Fibroblast of mammary gland (primary cell): ENCODE measurements around the gene RTP5.

Source experiments
- DNase-seq: peaks from one replicate; pipeline ENCODE4 v3.0.0-alpha.2; 2010; ENCODE audit warnings: low read depth
- H3K4me3 ChIP-seq: 2 replicates; pipeline ENCODE4 v1.5.1; 2011; ENCODE audit warnings: low read depth, mild to moderate bottlenecking, low read length, moderate library complexity; ENCODE audit not compliant: control insufficient read depth
- TF ChIP-seq, protein P1 (sequence below): conservative IDR thresholded peaks from 2 replicates; pipeline ENCODE4 v1.5.1; 2011; ENCODE audit warnings: low read depth, low read length, inconsistent platforms; ENCODE audit not compliant: control insufficient read depth, insufficient read depth

Gene RTP5

DNA sequence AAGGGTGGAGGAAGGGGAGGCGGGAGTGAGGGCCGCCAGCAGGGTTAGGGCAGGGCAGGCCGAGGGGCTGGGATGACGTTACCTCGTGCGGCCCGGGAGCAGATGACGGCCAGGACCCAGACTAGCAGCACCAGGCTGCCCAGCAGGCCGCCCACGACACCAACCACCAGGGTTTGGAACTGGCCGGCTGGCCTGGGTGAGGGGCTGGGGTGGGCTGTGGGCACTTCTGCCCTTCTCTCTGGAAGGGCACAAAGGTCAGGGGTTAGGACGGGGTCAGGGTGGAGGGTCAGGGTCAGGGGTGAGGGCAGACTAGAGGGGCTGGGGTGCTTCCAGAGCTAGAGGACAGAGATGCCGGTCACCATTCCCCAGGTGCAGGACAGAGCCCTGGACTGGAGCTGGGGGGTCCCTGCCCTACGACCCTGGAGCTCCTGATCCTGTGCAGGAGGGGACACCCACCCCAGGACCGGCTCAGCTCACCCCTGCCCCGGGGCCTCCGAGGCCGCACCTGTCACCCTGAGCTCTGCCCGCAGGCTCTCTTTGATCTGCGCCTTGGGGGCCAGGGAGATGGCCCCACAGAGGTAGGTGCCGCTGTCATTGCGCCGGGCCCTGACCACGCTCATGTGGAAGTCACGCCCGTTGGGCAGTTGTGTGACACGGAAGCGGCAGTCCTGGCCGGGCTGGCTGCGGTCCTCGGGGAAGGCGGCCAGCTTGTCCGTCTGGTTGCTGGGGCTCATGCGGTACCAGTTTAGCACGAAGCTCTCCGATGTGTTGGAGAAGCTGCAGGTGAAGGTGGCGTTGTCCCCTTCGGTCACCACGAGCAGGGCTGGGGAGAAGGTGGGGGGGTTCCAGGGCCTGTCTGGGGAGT lies 17.2 kb upstream of the RTP5 start:
- TF ChIP-seq, protein P1, sequence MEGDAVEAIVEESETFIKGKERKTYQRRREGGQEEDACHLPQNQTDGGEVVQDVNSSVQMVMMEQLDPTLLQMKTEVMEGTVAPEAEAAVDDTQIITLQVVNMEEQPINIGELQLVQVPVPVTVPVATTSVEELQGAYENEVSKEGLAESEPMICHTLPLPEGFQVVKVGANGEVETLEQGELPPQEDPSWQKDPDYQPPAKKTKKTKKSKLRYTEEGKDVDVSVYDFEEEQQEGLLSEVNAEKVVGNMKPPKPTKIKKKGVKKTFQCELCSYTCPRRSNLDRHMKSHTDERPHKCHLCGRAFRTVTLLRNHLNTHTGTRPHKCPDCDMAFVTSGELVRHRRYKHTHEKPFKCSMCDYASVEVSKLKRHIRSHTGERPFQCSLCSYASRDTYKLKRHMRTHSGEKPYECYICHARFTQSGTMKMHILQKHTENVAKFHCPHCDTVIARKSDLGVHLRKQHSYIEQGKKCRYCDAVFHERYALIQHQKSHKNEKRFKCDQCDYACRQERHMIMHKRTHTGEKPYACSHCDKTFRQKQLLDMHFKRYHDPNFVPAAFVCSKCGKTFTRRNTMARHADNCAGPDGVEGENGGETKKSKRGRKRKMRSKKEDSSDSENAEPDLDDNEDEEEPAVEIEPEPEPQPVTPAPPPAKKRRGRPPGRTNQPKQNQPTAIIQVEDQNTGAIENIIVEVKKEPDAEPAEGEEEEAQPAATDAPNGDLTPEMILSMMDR: no peak
- DNase-seq: no peak
- H3K4me3 ChIP-seq: no peak overlapping the region

DNA sequence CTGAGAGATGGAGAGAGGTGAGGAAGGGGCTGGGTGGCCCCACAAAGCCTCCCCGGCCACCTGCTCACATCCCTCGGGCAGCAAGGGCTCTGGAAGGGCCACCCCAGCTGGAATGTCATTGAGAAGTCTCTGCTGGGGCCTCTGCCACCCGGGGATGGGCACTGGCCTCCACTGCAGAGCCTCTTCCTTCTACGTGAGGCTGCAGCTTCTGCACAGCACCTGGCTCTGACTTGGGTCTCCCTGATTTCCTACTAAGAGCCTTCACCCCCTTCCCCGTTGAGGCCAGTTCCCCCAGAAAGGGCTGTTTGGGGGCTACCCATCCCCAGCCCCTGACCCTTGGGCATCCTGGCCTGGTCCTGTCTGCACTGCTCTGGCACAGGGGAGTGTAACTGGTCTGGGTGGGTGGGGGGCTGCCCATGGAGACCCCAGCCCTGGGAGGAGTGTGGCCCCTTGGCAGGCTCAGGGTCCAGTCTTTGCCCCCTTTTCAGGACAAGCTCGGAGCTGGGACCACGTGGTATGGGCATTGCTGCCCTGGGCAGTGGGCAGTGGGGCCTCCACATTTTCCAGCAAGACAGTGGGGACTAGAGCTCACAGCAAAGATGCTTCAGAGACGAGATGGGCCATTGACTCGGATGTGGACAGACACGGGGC lies 16.4 kb upstream of the RTP5 start:
- DNase-seq: no peak
- no peak overlapping the region for H3K4me3 ChIP-seq
- TF ChIP-seq, protein P1: no peak

DNA sequence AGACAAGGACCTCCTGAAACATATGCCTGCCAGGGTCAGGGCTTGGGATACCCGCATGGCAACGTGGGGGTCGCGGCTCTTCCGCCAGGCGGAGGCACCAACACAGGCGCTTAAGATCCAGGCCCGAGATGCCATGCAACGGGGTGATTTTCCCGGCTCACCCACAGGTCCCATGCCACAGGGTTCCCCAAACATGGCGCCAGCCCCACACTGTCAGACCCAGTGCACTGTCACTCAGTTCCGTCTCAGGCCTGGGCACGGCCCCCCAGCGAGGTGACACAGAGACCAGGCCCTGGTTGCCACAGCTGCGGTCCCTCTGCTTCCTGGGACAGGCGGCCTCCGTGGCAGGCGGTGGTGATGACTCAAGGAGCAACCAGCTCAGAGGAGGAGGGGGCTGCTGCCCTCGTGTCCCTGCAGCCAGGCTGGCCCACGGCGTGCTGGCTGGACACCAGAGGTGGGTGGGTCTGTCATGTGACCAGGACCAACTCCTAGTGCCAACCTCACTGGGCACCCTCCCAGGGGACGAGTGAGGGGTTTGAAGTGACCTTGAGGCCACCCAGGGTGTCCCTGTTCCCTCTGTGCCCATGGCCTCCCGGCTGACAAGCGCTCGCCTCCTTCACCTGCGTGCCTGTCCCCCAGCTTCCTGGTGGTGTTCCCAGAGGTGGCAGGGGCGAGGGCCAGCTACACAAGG lies 15.7 kb upstream of the RTP5 start:
- TF ChIP-seq, protein P1: no peak
- DNase-seq: no peak
- no peak overlapping the region for H3K4me3 ChIP-seq

DNA sequence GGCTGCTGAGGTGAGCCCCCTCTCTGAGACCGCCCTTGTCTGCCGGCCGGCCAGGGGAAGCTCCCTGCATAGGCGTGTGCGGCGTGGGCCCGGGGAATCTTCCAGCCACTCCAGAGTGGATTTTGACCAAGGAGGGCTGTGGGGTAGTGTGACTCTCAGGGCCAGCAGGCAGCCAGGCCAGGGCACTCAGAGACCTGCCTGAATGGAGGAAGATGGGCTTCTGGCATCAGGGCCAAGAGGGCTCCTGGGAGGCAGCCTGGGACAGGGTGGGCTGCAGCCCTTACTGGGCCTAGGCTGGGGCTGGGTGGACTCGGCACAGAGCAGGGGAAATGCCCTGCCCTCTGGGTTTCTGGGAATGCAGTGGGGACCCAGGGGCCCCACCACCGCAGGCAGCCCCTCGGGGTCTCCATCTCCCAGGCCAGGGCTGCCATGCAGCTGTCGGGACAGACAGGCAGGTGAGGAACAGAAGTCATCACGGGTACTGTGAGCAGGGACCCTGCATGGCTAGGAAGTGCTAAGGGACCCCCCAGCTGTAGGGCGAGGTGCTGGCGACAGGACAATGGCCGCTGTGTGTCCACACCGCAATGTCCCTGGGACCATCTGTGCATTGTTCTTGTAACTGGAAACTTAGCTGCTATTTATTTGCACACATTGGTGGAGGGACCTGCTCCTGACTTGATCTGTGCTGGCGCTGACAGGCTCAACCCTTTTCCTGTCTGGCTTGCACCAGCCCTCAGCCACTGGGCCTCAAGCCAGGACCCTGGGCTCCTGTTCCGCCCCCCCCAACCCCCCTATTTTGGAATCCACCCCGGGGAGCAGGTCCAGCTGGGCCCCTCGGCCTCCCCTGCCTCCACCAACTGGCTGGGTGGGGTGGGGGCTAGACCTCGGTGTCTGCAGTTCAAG lies 14.9 kb upstream of the RTP5 start:
- no peak for DNase-seq
- TF ChIP-seq, protein P1: no peak
- H3K4me3 ChIP-seq: no peak overlapping the region

DNA sequence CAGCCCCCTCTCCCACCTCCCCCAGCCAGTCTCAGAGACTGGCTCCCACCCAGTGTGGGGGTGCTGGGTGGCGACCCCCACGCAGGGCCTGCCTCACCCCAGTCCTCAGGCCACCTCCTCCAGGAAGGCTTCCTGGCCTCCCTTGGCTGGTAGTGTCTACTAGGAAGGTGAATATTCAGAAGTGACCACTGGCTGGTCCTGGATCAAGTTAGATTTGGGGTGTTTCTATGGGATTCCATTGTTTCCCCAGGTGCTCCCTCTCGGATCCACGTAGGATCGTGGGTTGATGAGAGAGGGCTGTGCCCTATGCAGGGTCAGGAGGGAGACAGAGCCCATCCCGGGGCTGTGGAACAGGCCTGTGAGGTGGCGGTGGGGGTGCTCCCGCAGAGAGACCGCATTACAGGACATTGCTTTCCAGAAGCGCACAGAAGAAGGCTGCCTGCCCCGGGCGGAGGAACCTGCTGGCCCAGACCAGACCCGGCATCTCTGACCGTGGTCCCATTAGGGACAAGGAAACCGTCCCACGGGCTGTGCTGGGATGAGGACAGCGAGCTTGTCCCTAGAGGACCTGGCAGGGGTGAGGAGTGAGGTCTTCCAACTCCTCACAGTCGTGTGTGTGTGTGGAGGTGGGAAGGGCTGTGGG lies 14.2 kb upstream of the RTP5 start:
- DNase-seq: no peak
- TF ChIP-seq, protein P1: no peak
- H3K4me3 ChIP-seq: no peak overlapping the region

DNA sequence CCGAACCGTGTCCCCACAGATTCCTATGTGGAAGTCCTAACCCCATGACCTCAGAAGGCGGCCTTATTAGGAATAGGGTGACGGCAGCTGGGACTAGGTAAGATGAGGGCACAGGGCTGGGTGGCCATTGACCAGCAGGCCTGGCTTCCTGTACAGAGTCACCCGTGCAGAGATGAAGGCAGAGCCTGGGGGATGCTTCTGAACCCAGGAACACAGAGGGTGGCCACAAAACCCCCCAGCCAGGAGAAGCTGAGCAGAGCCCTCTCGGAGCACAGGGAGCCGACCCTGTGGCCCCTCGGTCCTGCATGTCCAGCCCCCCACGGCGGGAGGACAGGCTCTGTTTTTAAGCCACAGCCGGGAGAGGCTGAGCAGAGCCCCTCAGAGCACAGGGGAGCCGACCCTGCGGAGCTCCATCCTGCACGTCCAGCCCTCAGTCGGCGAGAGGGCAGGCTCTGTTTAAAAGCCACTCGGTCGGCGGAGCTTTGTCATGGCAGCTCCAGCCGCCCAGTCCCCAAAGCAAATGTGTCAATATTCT lies 13.6 kb upstream of the RTP5 start:
- no peak for DNase-seq
- no peak overlapping the region for H3K4me3 ChIP-seq
- TF ChIP-seq, protein P1: no peak
